Neural cell (in vitro differentiated cells): ENCODE data around the gene TMEM131L. TPM values are rescaled to one million over a fixed set of nuclear protein-coding genes. Genes with fewer than 3 reads are reported as not detected.

Experiments used
- H2AFZ ChIP-seq: fragments of 200-600, 300-800 bp; sonication (generic), shearing (Covaris generic); 2 replicates; pipeline ENCODE4 v1.6.0; 2014; ENCODE audit warnings: low read depth, mild to moderate bottlenecking, antibody characterized with exemption, low read length, moderate library complexity
- H3F3A ChIP-seq: fragments of 200-600 bp; shearing (Covaris generic); 2 replicates; pipeline ENCODE4 v1.6.1; 2016; ENCODE audit warnings: mild to moderate bottlenecking, moderate library complexity, mixed read lengths, antibody characterized with exemption, low read length; ENCODE audit not compliant: insufficient read depth, poor library complexity, severe bottlenecking
- H3K27ac ChIP-seq: fragments of 200-600, 300-800 bp; sonication (generic), shearing (Covaris generic); 2 replicates; pipeline ENCODE4 v1.5.1; 2014; ENCODE audit warnings: mild to moderate bottlenecking, low read length, moderate library complexity
- H3K27me3 ChIP-seq: fragments of 300-800, 200-600 bp; sonication (generic), shearing (Covaris generic); 2 replicates; pipeline ENCODE4 v1.6.0; 2014; ENCODE audit warnings: mild to moderate bottlenecking, low read depth, low read length, moderate library complexity; ENCODE audit not compliant: insufficient read depth
- H3K36me3 ChIP-seq: fragments of 300-800, 200-600 bp; sonication (generic), shearing (Covaris generic); 2 replicates; pipeline ENCODE4 v1.5.1; 2014; ENCODE audit warnings: mild to moderate bottlenecking, antibody characterized with exemption, low read length, moderate library complexity; ENCODE audit not compliant: insufficient read depth
- H3K4me2 ChIP-seq: fragments of 300-800, 200-600 bp; sonication (generic), shearing (Covaris generic); 2 replicates; pipeline ENCODE4 v1.6.0; 2014; ENCODE audit warnings: mild to moderate bottlenecking, low read length
- H3K4me3 ChIP-seq: fragments of 300-800, 200-600 bp; sonication (generic), shearing (Covaris generic); 2 replicates; pipeline ENCODE4 v1.5.1; 2014; ENCODE audit warnings: mild to moderate bottlenecking, low read length, moderate library complexity
- H3K79me2 ChIP-seq: fragments of 200-600 bp; shearing (Covaris generic); replicated peaks from 2 replicates; pipeline ENCODE4 v1.6.0; 2014; ENCODE audit warnings: mild to moderate bottlenecking, low read length, moderate library complexity; ENCODE audit not compliant: insufficient read depth
- H3K9ac ChIP-seq: fragments of 300-800, 200-600 bp; sonication (generic), shearing (Covaris generic); 2 replicates; pipeline ENCODE4 v1.6.1; 2016; ENCODE audit warnings: mild to moderate bottlenecking, low read length, mixed read lengths
- H3K9me2 ChIP-seq: fragments of 200-600 bp; shearing (Covaris generic); 2 replicates; pipeline ENCODE4 v1.6.1; 2016; ENCODE audit warnings: mild to moderate bottlenecking, low read length, mixed read lengths; ENCODE audit not compliant: insufficient read depth
- H3K9me3 ChIP-seq: fragments of 200-600, 300-800 bp; sonication (generic), shearing (Covaris generic); 2 replicates; pipeline ENCODE4 v1.6.1; 2016; ENCODE audit warnings: mild to moderate bottlenecking, mixed run types, low read length, moderate library complexity, mixed read lengths
- H4K20me1 ChIP-seq: fragments of 200-600 bp; shearing (Covaris generic); 2 replicates; pipeline ENCODE4 v1.6.1; 2016; ENCODE audit warnings: mild to moderate bottlenecking, mixed run types; ENCODE audit not compliant: insufficient read depth
- CTCF ChIP-seq: fragments of 450-650 bp; IDR thresholded peaks from 2 replicates; pipeline ENCODE4 v1.5.1; 2014; ENCODE audit warnings: antibody characterized with exemption, mild to moderate bottlenecking, moderate library complexity; ENCODE audit not compliant: poor library complexity, severe bottlenecking
- EP300 ChIP-seq: fragments of 450-650 bp; conservative IDR thresholded peaks from 2 replicates; pipeline ENCODE4 v1.6.1; 2014; ENCODE audit warnings: antibody characterized with exemption, mild to moderate bottlenecking, moderate library complexity; ENCODE audit not compliant: poor library complexity, severe bottlenecking
- EZH2 ChIP-seq: fragments of 200-600, 300-800 bp; shearing (Covaris generic), sonication (generic); IDR thresholded peaks from 2 replicates; pipeline ENCODE4 v1.6.1; 2014; ENCODE audit warnings: antibody characterized with exemption, low read length, borderline replicate concordance, mild to moderate bottlenecking; ENCODE audit not compliant: insufficient read depth, poor library complexity, severe bottlenecking
- MXI1 ChIP-seq: fragments of 450-650 bp; conservative IDR thresholded peaks from 2 replicates; pipeline ENCODE4 v1.6.1; 2014; ENCODE audit warnings: antibody characterized with exemption, mild to moderate bottlenecking; ENCODE audit not compliant: poor library complexity, severe bottlenecking
- POLR2AphosphoS5 ChIP-seq: IDR thresholded peaks from 2 replicates; pipeline ENCODE4 v1.6.1; 2012
- RAD21 ChIP-seq: fragments of 450-650 bp; conservative IDR thresholded peaks from 2 replicates; pipeline ENCODE4 v1.6.1; 2014; ENCODE audit warnings: antibody characterized with exemption, mild to moderate bottlenecking, moderate library complexity
- REST ChIP-seq: IDR thresholded peaks from 2 replicates; pipeline ENCODE4 v1.6.1; 2012; ENCODE audit warnings: borderline replicate concordance
- SMC3 ChIP-seq: fragments of 450-650 bp; conservative IDR thresholded peaks from 2 replicates; pipeline ENCODE4 v1.6.1; 2014; ENCODE audit warnings: antibody characterized with exemption, mild to moderate bottlenecking, moderate library complexity; ENCODE audit not compliant: poor library complexity
- TAF1 ChIP-seq: IDR thresholded peaks from 2 replicates; pipeline ENCODE4 v1.6.1; 2012; ENCODE audit warnings: low read depth
- polyA plus RNA-seq: library from polyadenylated mRNA; depleted of rRNA; stranded (reverse); fragments of >200 nt; gene quantifications from 2 replicates; pipeline ENCODE4 v1.2.3, GENCODE V29; 2014

Gene TMEM131L
- polyA plus RNA-seq, 1 donor from 2014 or later, result 11.1 TPM

- H3K27me3 ChIP-seq, result no peaks in the 10 kb centered on the region
- no peaks in the 10 kb centered on the region for H4K20me1 ChIP-seq
- peaks cover 31% of the 10 kb centered on the region for H3K79me2 ChIP-seq
- H3K9ac ChIP-seq, result no peak overlapping the region
- no peaks in the 10 kb centered on the region for H3K36me3 ChIP-seq
- no peak overlapping the region for H2AFZ ChIP-seq
- no peak overlapping the region for H3K27ac ChIP-seq
- H3K9me3 ChIP-seq, result no peaks in the 10 kb centered on the region
- H3K9me2 ChIP-seq, result no peaks in the 10 kb centered on the region
- H3K4me3 ChIP-seq, result no peak overlapping the region
- TF ChIP-seq POLR2AphosphoS5 (no peak), REST (no peak), MXI1 (no peak), RAD21 (no peak), CTCF (no peak), EZH2 (no peak), TAF1 (no peak), EP300 (no peak), SMC3 (no peak)
- H3F3A ChIP-seq, result no peaks in the 10 kb centered on the region
- no peak overlapping the region for H3K4me2 ChIP-seq
These were observed 56.0 kb downstream of the TMEM131L start for GRCh38 chr4:153521999-153522801.

GRCh38 chr4:153522802-153523094 is 56.6 kb downstream of the TMEM131L start:
- no peaks in the 10 kb centered on the region for H3K9me3 ChIP-seq
- TF ChIP-seq EP300 (no peak), MXI1 (no peak), EZH2 (no peak), REST (no peak), TAF1 (no peak), POLR2AphosphoS5 (no peak), CTCF (no peak)
- no peaks in the 10 kb centered on the region for H3F3A ChIP-seq
- no peaks in the 10 kb centered on the region for H3K27me3 ChIP-seq
- no peak overlapping the region for H3K9ac ChIP-seq
- H3K79me2 ChIP-seq, result peaks cover 36% of the 10 kb centered on the region
- no peaks in the 10 kb centered on the region for H3K9me2 ChIP-seq
- no peak overlapping the region for H3K4me2 ChIP-seq
- H4K20me1 ChIP-seq, result no peaks in the 10 kb centered on the region
- H3K36me3 ChIP-seq, result no peaks in the 10 kb centered on the region
- no peak overlapping the region for H2AFZ ChIP-seq
- H3K4me3 ChIP-seq, result no peak overlapping the region
- H3K27ac ChIP-seq, result no peak overlapping the region
